HepG2 (cell line): ENCODE measurements around the gene MND1. TPM values are rescaled to one million over a fixed set of nuclear protein-coding genes. Genes with fewer than 3 reads are reported as not detected.

ENCODE experiments used
- ARHGAP35 ChIP-seq: sonication (generic); formaldehyde crosslinking; IDR thresholded peaks from 2 replicates; pipeline ENCODE4 v1.9.0; 2022; ENCODE audit warnings: mild to moderate bottlenecking, inconsistent platforms, moderate library complexity, missing genetic modification reagents, borderline replicate concordance
- ASH2L ChIP-seq: fragments of 300-600, 200-600 bp; sonication (generic); IDR thresholded peaks from 2 replicates; pipeline ENCODE4 v1.7.0; 2017; ENCODE audit warnings: low read depth, mild to moderate bottlenecking, moderate library complexity, mixed read lengths, low read length; ENCODE audit not compliant: insufficient read length
- ATF7-NPFF ChIP-seq: sonication (generic); formaldehyde crosslinking; IDR thresholded peaks from 2 replicates; pipeline ENCODE4 v1.8.1; 2023; ENCODE audit warnings: mild to moderate bottlenecking, low read depth, missing genetic modification reagents, moderate library complexity
- CREB3 ChIP-seq: sonication (generic); formaldehyde crosslinking; IDR thresholded peaks from 2 replicates; pipeline ENCODE4 v1.5.0; 2020; ENCODE audit warnings: missing genetic modification reagents
- NPAS2 ChIP-seq: sonication (generic); formaldehyde crosslinking; IDR thresholded peaks from 2 replicates; pipeline ENCODE4 v1.8.0; 2022; ENCODE audit warnings: mild to moderate bottlenecking, missing genetic modification reagents, borderline replicate concordance
- RARA ChIP-seq: IDR thresholded peaks from 2 replicates; pipeline ENCODE4 v1.6.1; 2016; ENCODE audit warnings: missing genetic modification reagents, missing compliant biosample characterization
- ZFP91 ChIP-seq: sonication (generic); formaldehyde crosslinking; IDR thresholded peaks from 2 replicates; pipeline ENCODE4 v1.9.0; 2022; ENCODE audit warnings: missing genetic modification reagents, mild to moderate bottlenecking, borderline replicate concordance
- ZNF318 ChIP-seq: sonication (generic); formaldehyde crosslinking; IDR thresholded peaks from 2 replicates; pipeline ENCODE4 v1.4.0; 2020; ENCODE audit warnings: mild to moderate bottlenecking, missing genetic modification reagents
- ZNF644 ChIP-seq: IDR thresholded peaks from 2 replicates; pipeline ENCODE4 v1.6.1; 2016; ENCODE audit warnings: low read depth
- ZNF710 ChIP-seq: sonication (generic); formaldehyde crosslinking; IDR thresholded peaks from 2 replicates; pipeline ENCODE4 v1.5.0; 2020; ENCODE audit warnings: mild to moderate bottlenecking, missing genetic modification reagents, borderline replicate concordance
- ZNF761 ChIP-seq: sonication (generic); formaldehyde crosslinking; conservative IDR thresholded peaks from 2 replicates; pipeline ENCODE4 v1.4.0; 2020; ENCODE audit warnings: mild to moderate bottlenecking, missing genetic modification reagents
- polyA plus RNA-seq, 8 experiments: library from polyadenylated mRNA; depleted of rRNA in 3 of 8; stranded (reverse) in 7 of 8; unstranded in 1 of 8; fragments of >200 nt; fragmentation: Illumina TruSeq in 4 of 8; extraction: Trizol in 4 of 8; gene quantifications; 2 replicates each; pipeline versions ENCODE4 v1.2.1 to v1.2.3, GENCODE V29; 2011 to 2016; ENCODE audit warnings: low read depth in 4 of 8, missing spikeins in 1 of 8, mixed read lengths in 1 of 8; ENCODE audit not compliant: insufficient read depth in 1 of 8
- total RNA-seq, 5 experiments: library from RNA; depleted of rRNA; stranded (reverse); fragments of >200 nt; fragmentation: Illumina TruSeq; extraction: Trizol; gene quantifications; 2 replicates each; pipeline ENCODE4 v1.2.3, GENCODE V29; 2016; ENCODE audit warnings: low read depth in 1 of 5

MND1 gene
- total and polyA plus RNA-seq, 2 of the 13 experiments (the other 11 are each of a cell fraction or from before 2014, with no cell fraction given), result 4.8 to 30.7 TPM

- TF ChIP-seq ZFP91 (CRISPR knock-in tag) (0 out of 2 replicates have a peak, but pooled peaks have one; percentile 11), ZNF318 (CRISPR knock-in tag) (0 out of 2 replicates have a peak, but pooled peaks have one; percentile 13), ATF7-NPFF (CRISPR knock-in tag) (no peak), RARA (CRISPR knock-in tag) (no peak), CREB3 (CRISPR knock-in tag) (0 out of 2 replicates have a peak, but pooled peaks have one; percentile 8), ZNF761 (CRISPR knock-in tag) (no peak), ZNF644 (no peak), ZNF710 (CRISPR knock-in tag) (no peak), NPAS2 (CRISPR knock-in tag) (no peak), ASH2L (peak; percentile 68), ARHGAP35 (no peak)
These were observed 809 bp downstream of the MND1 start (continued) for GRCh38 chr4:153345012-153345981.
